Mesendoderm (in vitro differentiated cells): ENCODE data around the gene AIF1.

Experiments used
- DNase-seq: peaks from one replicate; pipeline ENCODE4 v3.0.0; 2013
- H2AK5ac ChIP-seq: 2 replicates; pipeline ENCODE4 v1.6.1; 2013; ENCODE audit warnings: low read length, inconsistent platforms
- H2BK120ac ChIP-seq: 2 replicates; pipeline ENCODE4 v1.6.1; 2013; ENCODE audit warnings: low read depth, mild to moderate bottlenecking, low read length, moderate library complexity, mixed read lengths
- H2BK15ac ChIP-seq: replicated peaks from 2 replicates; pipeline ENCODE4 v1.6.1; 2013; ENCODE audit warnings: low read depth, mild to moderate bottlenecking, moderate library complexity
- H2BK5ac ChIP-seq: 2 replicates; pipeline ENCODE4 v1.6.1; 2013; ENCODE audit warnings: low read length, inconsistent platforms
- H3K18ac ChIP-seq: 2 replicates; pipeline ENCODE4 v1.6.1; 2013; ENCODE audit warnings: mild to moderate bottlenecking, low read length, mixed read lengths
- H3K23ac ChIP-seq: one replicate; pipeline ENCODE4 v1.6.1; 2013; ENCODE audit warnings: low read length
- H3K27ac ChIP-seq: 2 replicates; pipeline ENCODE4 v1.5.1; 2013; ENCODE audit warnings: low read depth, mild to moderate bottlenecking, inconsistent platforms, low read length, moderate library complexity
- H3K27me3 ChIP-seq: 2 replicates; pipeline ENCODE4 v1.6.1; 2013; ENCODE audit warnings: low read length, control low read depth, mild to moderate bottlenecking, inconsistent platforms; ENCODE audit not compliant: insufficient read depth, poor library complexity
- H3K36me3 ChIP-seq: 2 replicates; pipeline ENCODE4 v1.6.1; 2013; ENCODE audit warnings: low read length, inconsistent platforms; ENCODE audit not compliant: control insufficient read depth, insufficient read depth
- H3K4ac ChIP-seq: one replicate; pipeline ENCODE4 v1.6.1; 2013; ENCODE audit warnings: low read depth, mild to moderate bottlenecking, low read length, moderate library complexity
- H3K4me1 ChIP-seq: 2 replicates; pipeline ENCODE4 v1.6.1; 2013; ENCODE audit warnings: low read depth, low read length, inconsistent platforms; ENCODE audit not compliant: control insufficient read depth
- H3K4me2 ChIP-seq: 2 replicates; pipeline ENCODE4 v1.6.1; 2013; ENCODE audit warnings: low read length
- H3K4me3 ChIP-seq: 2 replicates; pipeline ENCODE4 v1.5.1; 2013; ENCODE audit warnings: mild to moderate bottlenecking, low read length
- H3K56ac ChIP-seq: one replicate; pipeline ENCODE4 v1.6.1; 2013; ENCODE audit warnings: low read length
- H3K79me1 ChIP-seq: 2 replicates; pipeline ENCODE4 v1.6.1; 2013; ENCODE audit warnings: low read length, inconsistent platforms
- H3K79me2 ChIP-seq: 2 replicates; pipeline ENCODE4 v1.6.1; 2013; ENCODE audit warnings: mild to moderate bottlenecking, low read length; ENCODE audit not compliant: control insufficient read depth, insufficient read depth
- H3K9ac ChIP-seq: 2 replicates; pipeline ENCODE4 v1.6.1; 2013; ENCODE audit warnings: low read length, inconsistent platforms
- H4K5ac ChIP-seq: one replicate; pipeline ENCODE4 v1.6.1; 2013; ENCODE audit warnings: low read length
- H4K8ac ChIP-seq: one replicate; pipeline ENCODE4 v1.6.1; 2013; ENCODE audit warnings: low read depth, mild to moderate bottlenecking, control low read depth, low read length, moderate library complexity
- WGBS: extraction: QIAGEN DNeasy Blood & Tissue Kit; methylation state at CpG from one replicate; pipeline ENCODE4 v1.1.7; 2013; ENCODE audit warnings: low lambda C conversion rate, missing lambda C conversion rate; ENCODE audit not compliant: insufficient coverage; ENCODE audit errors: extremely low coverage; 5-methylcytosine and 5-hydroxymethylcytosine counted together

Gene AIF1

GRCh38 chr6:31580807-31581433 lies 34.1 kb upstream of the AIF1 start:
- Histone ChIP-seq H3K79me1 (no peaks in the 10 kb centered on the region), H3K4ac (peak overlapping the region; percentile 46), H3K27me3 (no peaks in the 10 kb centered on the region), H4K8ac (no peak overlapping the region), H3K36me3 (no peaks in the 10 kb centered on the region), H3K9ac (peak overlapping the region; percentile 93), H3K4me1 (peaks cover 5% of the 10 kb centered on the region), H3K18ac (peak overlapping the region; percentile 91), H2BK5ac (peak overlapping the region; percentile 62), H2AK5ac (no peak overlapping the region), H3K27ac (peak overlapping the region; percentile 5), H4K5ac (no peak overlapping the region), H2BK15ac (no peak overlapping the region), H3K23ac (peak overlapping the region; percentile 45), H3K56ac (peak overlapping the region; percentile 93), H2BK120ac (no peak overlapping the region), H3K4me2 (peak overlapping the region; percentile 94), H3K4me3 (peak overlapping the region; percentile 89), H3K79me2 (no peaks in the 10 kb centered on the region)
- no CpG with 5 or more reads among the region's 62 CpGs for WGBS
- DNase-seq = peak; percentile 91

- Histone ChIP-seq H3K36me3 (no peaks in the 10 kb centered on the region), H4K5ac (no peak overlapping the region), H2BK120ac (no peak overlapping the region), H3K56ac (peak overlapping the region; percentile 93), H3K4me2 (peak overlapping the region; percentile 94), H3K9ac (peak overlapping the region; percentile 93), H3K4me3 (peak overlapping the region; percentile 89), H2AK5ac (no peak overlapping the region), H2BK5ac (peak overlapping the region; percentile 62), H2BK15ac (no peak overlapping the region), H3K4me1 (peaks cover 5% of the 10 kb centered on the region), H3K27ac (no peak overlapping the region), H3K4ac (peak overlapping the region; percentile 46), H3K79me2 (no peaks in the 10 kb centered on the region), H3K27me3 (no peaks in the 10 kb centered on the region), H3K79me1 (no peaks in the 10 kb centered on the region), H3K23ac (peak overlapping the region; percentile 48), H4K8ac (no peak overlapping the region), H3K18ac (peak overlapping the region; percentile 91)
- DNase-seq = no peak
- WGBS = no CpG with 5 or more reads among the region's 21 CpGs
Observed at GRCh38 chr6:31581434-31582229, 33.4 kb upstream of the AIF1 start.

GRCh38 chr6:31582230-31582643 lies 32.8 kb upstream of the AIF1 start, which contains the start of gene LTB:
TSS of gene LTB (minus strand) at chr6:31582424. CDS start at chr6:31582417, 7 bp downstream.
- peak within 1 kb of the TSS; percentile 93 for H3K56ac ChIP-seq

DNA sequence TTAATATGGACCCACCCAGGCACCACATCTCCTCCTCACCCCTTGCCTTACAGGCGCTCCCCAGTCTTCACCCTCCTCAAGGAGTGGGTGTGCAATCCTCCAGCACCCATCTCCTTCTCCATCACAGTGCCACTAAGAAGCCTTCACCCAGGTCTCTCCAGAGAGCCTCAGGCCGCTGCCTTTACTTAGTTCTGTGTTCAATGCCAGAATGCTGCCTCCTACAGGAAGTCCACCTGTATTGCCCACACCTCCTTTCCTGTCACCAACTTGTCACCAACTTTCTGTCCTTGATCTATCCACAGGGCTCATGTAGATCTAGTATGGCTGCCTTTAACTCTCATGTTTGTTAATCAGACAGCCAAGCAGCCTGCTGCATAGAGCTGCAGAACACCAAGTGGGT lies 29.5 kb upstream of the AIF1 start:
- H3K23ac ChIP-seq = no peak overlapping the region
- H3K4me3 ChIP-seq = no peak overlapping the region
- H3K27me3 ChIP-seq = no peaks in the 10 kb centered on the region
- no peak overlapping the region for H2AK5ac ChIP-seq
- H3K79me1 ChIP-seq = no peaks in the 10 kb centered on the region
- no peaks in the 10 kb centered on the region for H3K79me2 ChIP-seq
- WGBS = no CpG with 5 or more reads among the region's 2 CpGs
- no peak overlapping the region for H3K4me2 ChIP-seq
- no peak overlapping the region for H3K27ac ChIP-seq
- H2BK120ac ChIP-seq = no peak overlapping the region
- no peak overlapping the region for H3K56ac ChIP-seq
- no peak overlapping the region for H3K4ac ChIP-seq
- no peak overlapping the region for H2BK5ac ChIP-seq
- no peak overlapping the region for H3K18ac ChIP-seq
- peak; percentile 70 for DNase-seq
- no peak overlapping the region for H4K5ac ChIP-seq
- H3K36me3 ChIP-seq = no peaks in the 10 kb centered on the region
- H2BK15ac ChIP-seq = no peak overlapping the region
- H3K4me1 ChIP-seq = peaks cover 3% of the 10 kb centered on the region
- H4K8ac ChIP-seq = no peak overlapping the region
- no peak overlapping the region for H3K9ac ChIP-seq

More at GRCh38 chr6:31582230-31582643, 32.8 kb upstream of the AIF1 start, which contains the start of gene LTB:
- Histone ChIP-seq H3K9ac (peak within 1 kb of the TSS; percentile 93), H2BK15ac (no peak within 1 kb of the TSS), H3K27me3 (no peaks in the 10 kb centered on the region), H3K4ac (peak within 1 kb of the TSS; percentile 46), H2BK120ac (no peak within 1 kb of the TSS), H3K79me2 (no peaks in the 10 kb centered on the region), H3K27ac (no peak within 1 kb of the TSS), H2BK5ac (peak within 1 kb of the TSS; percentile 62), H3K4me2 (peak within 1 kb of the TSS; percentile 94), H4K5ac (no peak within 1 kb of the TSS), H2AK5ac (no peak within 1 kb of the TSS), H3K23ac (peak within 1 kb of the TSS; percentile 48), H4K8ac (no peak within 1 kb of the TSS), H3K4me3 (peak within 1 kb of the TSS; percentile 89), H3K18ac (peak within 1 kb of the TSS; percentile 91), H3K79me1 (no peaks in the 10 kb centered on the region), H3K36me3 (no peaks in the 10 kb centered on the region), H3K4me1 (peaks cover 5% of the 10 kb centered on the region)
- no peak for DNase-seq
- no CpG with 5 or more reads among the region's 3 CpGs for WGBS

DNA sequence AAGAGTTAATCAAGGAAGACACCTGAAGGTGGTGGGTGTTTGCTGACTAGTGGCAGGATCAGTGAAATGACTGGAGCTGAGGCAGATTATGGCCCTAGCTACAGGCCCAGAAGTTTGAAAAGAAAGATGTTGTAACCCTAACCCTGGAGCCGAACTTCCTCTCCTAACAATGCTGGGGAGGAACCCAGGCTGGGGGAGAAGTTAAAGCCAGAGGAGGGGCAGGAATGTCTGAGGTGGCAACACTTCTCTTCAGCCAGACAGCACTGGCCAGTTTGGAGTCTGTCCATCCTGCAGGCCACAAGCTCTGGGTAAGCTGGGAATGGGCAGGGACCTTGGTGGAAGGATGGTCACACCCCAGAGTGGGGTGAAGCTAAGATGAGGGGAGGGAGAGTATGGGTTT lies 29.0 kb upstream of the AIF1 start, which contains the start of gene LST1:
LST1 (plus strand) TSS at position 270 of the 400 bp plus-strand sequence. CDS start 1,023 bp downstream, outside the sequence.
- Histone ChIP-seq H3K79me1 (no peaks in the 10 kb centered on the region), H3K23ac (no peak within 1 kb of the TSS), H3K36me3 (no peaks in the 10 kb centered on the region), H2BK5ac (no peak within 1 kb of the TSS), H4K5ac (no peak within 1 kb of the TSS), H4K8ac (no peak within 1 kb of the TSS), H3K9ac (no peak within 1 kb of the TSS), H3K4me3 (no peak within 1 kb of the TSS), H3K27ac (no peak within 1 kb of the TSS), H2AK5ac (no peak within 1 kb of the TSS), H3K18ac (no peak within 1 kb of the TSS), H2BK15ac (no peak within 1 kb of the TSS), H3K4me1 (peaks cover 3% of the 10 kb centered on the region), H3K27me3 (no peaks in the 10 kb centered on the region), H2BK120ac (no peak within 1 kb of the TSS), H3K79me2 (no peaks in the 10 kb centered on the region), H3K56ac (no peak within 1 kb of the TSS), H3K4me2 (no peak within 1 kb of the TSS), H3K4ac (no peak within 1 kb of the TSS)
- no peak for DNase-seq
- WGBS = no CpG with 5 or more reads among the region's 1 CpG
